ENCODE data around the gene LNX1.
"Not testable (repeated sequence)": the region's sequence is repeated elsewhere in the genome, so short reads cannot be mapped to it uniquely, and the experiment has no call there.

Gene LNX1

DNA sequence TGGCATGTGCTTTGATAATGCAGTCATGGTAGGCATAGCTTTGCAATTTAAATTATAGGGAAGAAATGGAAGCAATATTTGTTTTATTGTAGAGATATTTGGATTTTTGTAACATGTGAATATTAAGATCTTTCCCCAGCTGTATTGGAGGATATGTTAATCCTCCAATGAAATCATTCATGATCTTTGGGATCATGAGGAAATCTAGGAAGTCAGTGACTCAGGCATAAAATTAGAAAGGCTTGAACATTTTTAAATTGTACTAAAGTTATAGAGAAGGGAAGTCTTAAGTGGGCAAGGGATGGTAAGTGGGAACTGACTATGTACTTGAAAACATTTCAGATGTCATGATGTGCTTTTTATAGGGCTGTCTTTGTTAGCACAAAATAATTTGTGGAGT lies 167.0 kb downstream of the LNX1 start:
- no peak overlapping the region for H3K27ac ChIP-seq
- TF ChIP-seq, protein P1, sequence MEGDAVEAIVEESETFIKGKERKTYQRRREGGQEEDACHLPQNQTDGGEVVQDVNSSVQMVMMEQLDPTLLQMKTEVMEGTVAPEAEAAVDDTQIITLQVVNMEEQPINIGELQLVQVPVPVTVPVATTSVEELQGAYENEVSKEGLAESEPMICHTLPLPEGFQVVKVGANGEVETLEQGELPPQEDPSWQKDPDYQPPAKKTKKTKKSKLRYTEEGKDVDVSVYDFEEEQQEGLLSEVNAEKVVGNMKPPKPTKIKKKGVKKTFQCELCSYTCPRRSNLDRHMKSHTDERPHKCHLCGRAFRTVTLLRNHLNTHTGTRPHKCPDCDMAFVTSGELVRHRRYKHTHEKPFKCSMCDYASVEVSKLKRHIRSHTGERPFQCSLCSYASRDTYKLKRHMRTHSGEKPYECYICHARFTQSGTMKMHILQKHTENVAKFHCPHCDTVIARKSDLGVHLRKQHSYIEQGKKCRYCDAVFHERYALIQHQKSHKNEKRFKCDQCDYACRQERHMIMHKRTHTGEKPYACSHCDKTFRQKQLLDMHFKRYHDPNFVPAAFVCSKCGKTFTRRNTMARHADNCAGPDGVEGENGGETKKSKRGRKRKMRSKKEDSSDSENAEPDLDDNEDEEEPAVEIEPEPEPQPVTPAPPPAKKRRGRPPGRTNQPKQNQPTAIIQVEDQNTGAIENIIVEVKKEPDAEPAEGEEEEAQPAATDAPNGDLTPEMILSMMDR (conservative IDR thresholded peaks at IDR 0.05) = no peak
- no peak for TF ChIP-seq ZFX (IDR thresholded peaks at IDR 0.05)

DNA sequence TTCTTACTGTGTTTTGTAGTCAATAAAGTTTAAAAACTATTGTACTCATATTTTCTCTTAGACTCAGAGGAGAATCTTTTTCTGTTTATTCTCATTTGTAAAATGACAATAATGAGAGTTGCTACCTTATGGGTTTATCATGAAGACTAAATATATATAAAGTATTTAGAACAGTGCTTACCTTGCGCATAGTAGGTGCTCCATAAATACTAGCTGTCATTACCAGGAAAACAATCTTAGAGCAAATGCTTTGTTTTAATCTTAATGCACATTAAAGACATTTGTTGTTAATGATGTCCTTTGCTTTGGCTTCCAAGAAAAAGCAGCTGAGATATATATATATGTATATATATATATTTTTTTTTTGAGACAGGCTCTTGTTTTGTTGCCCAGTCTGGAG lies 168.9 kb downstream of the LNX1 start:
- TF ChIP-seq, protein P1 (conservative IDR thresholded peaks at IDR 0.05) = no peak
- no peak for TF ChIP-seq ZFX (IDR thresholded peaks at IDR 0.05)
- no peak overlapping the region for H3K27ac ChIP-seq

DNA sequence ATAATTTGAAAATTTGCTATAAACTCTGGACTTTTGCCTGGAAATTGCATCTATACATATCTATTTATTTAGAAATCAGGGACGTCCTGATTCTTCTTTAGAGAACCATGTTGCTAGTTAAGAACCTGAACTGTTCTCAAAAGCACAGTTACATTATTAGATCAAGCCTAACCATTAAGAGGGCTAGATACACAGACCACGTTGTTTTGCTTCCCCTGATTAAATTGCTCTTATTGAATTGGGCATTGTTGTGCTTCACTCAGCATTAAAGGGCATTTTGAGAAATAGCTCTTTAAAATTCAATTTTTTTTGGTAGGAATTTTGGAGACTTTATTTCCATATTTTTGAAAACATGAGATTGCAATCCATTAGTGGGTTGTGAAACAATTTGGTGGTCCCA lies 169.5 kb downstream of the LNX1 start:
- no peak overlapping the region for H3K27ac ChIP-seq

DNA sequence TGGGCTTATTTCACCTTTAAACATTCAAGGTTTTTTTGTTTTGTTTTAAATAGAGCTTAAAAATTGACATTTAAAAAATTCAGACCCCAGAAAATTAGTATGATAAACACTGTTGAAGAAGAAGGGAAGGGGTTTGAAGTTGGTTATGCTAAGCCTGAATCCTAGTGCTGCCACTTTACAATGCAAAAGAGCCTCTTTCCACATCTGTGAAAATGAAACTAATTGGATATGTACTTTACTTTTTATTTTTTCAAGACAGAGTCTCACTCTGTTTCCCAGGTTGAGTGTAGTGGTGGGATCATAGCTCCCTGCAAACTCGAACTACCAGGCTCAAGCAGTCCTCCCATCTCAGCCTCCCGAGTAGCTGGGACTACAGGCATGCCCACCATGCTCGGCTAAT lies 172.1 kb downstream of the LNX1 start:
- TF ChIP-seq, protein P1 (conservative IDR thresholded peaks at IDR 0.05) = no peak
- TF ChIP-seq ZFX (IDR thresholded peaks at IDR 0.05) = no peak

More for the DNA sequence above, 169.5 kb downstream of the LNX1 start:
- TF ChIP-seq, protein P1 (conservative IDR thresholded peaks at IDR 0.05) = no peak
- TF ChIP-seq ZFX (IDR thresholded peaks at IDR 0.05) = no peak

DNA sequence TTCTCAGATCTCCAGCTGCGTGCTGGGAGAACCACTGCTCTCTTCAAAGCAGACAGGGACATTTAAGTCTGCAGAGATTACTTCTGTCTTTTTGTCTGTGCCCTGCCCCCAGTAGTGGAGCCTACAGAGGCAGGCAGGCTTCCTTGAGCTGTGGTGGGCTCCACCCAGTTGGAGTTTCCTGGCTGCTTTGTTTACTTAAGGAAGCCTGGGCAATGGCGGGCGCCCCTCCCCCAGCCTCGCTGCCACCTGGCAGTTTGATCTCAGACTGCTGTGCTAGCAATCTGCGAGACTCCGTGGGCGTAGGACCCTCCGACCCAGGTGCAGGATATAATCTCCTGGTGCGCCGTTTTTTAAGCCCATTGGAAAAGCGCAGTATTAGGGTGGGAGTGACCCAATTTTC lies 181.8 kb downstream of the LNX1 start:
- H3K27ac ChIP-seq = not testable (repeated sequence)

More for the DNA sequence above, 172.1 kb downstream of the LNX1 start:
- H3K27ac ChIP-seq = no peak overlapping the region

Measured in C4-2B (cell line).